IgD-negative memory B cell (primary cell): ENCODE data around the gene ILK. TPM values are rescaled to one million over a fixed set of nuclear protein-coding genes. Genes with fewer than 3 reads are reported as not detected.

ENCODE experiments used
- H3K27ac Mint-ChIP-seq, 3 donors: one replicate each; pipeline ENCODE4 v1.8.0; 2020 to 2022; ENCODE audit warnings: mild to moderate bottlenecking in 3 of 3, mixed read lengths in 3 of 3, moderate library complexity in 1 of 3
- H3K27me3 Mint-ChIP-seq: one replicate; pipeline ENCODE4 v1.8.0; 2021; ENCODE audit warnings: mixed read lengths
- H3K36me3 Mint-ChIP-seq: one replicate; pipeline ENCODE4 v1.8.0; 2020; ENCODE audit warnings: mild to moderate bottlenecking, mixed read lengths
- H3K4me1 Mint-ChIP-seq, 3 donors: one replicate each; pipeline ENCODE4 v1.8.0; 2020 to 2022; ENCODE audit warnings: mixed read lengths in 3 of 3, mild to moderate bottlenecking in 1 of 3
- H3K4me3 Mint-ChIP-seq, 4 donors: one replicate each; pipeline ENCODE4 v1.8.0; 2020 to 2022; ENCODE audit warnings: mild to moderate bottlenecking in 4 of 4, mixed read lengths in 4 of 4, moderate library complexity in 3 of 4
- H3K9me3 Mint-ChIP-seq, 3 donors: one replicate each; pipeline ENCODE4 v1.8.0; 2020 to 2021; ENCODE audit warnings: mixed read lengths in 3 of 3, mild to moderate bottlenecking in 1 of 3
- polyA plus RNA-seq: library from polyadenylated mRNA; unstranded; fragments of 300-500 nt; fragmentation: Illumina TruSeq; gene quantifications from one replicate; pipeline ENCODE4 v1.2.3, GENCODE V29; 2021

Gene ILK
- polyA plus RNA-seq, 1 donor from 2014 or later = 80.5 TPM

DNA sequence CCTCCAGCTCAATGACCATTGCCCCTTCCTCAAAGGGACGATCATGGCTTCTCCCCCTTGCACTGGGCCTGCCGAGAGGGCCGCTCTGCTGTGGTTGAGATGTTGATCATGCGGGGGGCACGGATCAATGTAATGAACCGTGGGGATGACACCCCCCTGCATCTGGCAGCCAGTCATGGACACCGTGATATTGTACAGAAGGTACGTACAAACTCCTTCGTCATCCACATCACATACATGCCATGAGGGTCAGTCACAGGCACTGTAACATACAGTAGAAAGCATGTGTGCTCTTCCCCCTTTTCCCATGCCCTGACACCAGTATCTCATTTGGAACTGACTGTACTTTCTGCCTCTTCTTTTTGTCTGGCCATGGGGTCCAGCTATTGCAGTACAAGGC lies 4.4 kb downstream of the ILK start:
- Mint-ChIP-seq H3K27me3 (no peaks in the 10 kb centered on the region), H3K4me1 (peaks cover 18 to 27% (median 25%) of the 10 kb centered on the region in 3 donors), H3K27ac (peak overlapping the region in 2 of 3 donors; percentile 27 to 53), H3K4me3 (peak overlapping the region in 1 of 4 donors; percentile 46), H3K9me3 (no peaks in the 10 kb centered on the region), H3K36me3 (peaks cover 3% of the 10 kb centered on the region)

DNA sequence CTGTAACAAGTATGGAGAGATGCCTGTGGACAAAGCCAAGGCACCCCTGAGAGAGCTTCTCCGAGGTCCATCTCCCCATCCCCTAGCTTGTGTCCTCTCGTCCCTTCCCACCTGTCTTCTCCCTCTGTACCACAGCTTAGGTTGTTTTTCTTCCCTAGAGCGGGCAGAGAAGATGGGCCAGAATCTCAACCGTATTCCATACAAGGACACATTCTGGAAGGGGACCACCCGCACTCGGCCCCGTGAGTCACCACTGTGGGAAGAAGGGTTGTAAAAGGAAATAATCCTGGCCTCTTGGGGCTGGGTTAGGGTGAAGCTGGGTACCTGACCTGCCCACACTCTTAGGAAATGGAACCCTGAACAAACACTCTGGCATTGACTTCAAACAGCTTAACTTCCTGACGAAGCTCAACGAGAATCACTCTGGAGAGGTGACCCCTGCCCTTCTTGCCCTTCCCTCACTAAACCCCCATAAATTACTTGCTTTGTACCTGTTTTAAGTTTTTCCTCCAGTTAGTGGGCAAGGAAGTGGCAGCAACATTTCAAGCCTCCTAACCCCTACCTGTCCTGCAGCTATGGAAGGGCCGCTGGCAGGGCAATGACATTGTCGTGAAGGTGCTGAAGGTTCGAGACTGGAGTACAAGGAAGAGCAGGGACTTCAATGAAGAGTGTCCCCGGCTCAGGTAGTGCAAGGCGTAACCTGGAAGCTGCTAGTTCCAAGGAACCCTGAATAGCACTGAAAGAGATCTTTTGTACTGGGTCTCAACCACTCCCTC lies 5.3 kb downstream of the ILK start:
- H3K9me3 Mint-ChIP-seq = no peaks in the 10 kb centered on the region
- H3K4me3 Mint-ChIP-seq = peak overlapping the region in 2 of 4 donors; percentile 19 to 39
- H3K27me3 Mint-ChIP-seq = no peaks in the 10 kb centered on the region
- peak overlapping the region in 2 of 3 donors; percentile 9 to 67 for H3K27ac Mint-ChIP-seq
- peaks cover 18 to 27% (median 25%) of the 10 kb centered on the region in 3 donors for H3K4me1 Mint-ChIP-seq
- H3K36me3 Mint-ChIP-seq = peaks cover 3% of the 10 kb centered on the region

DNA sequence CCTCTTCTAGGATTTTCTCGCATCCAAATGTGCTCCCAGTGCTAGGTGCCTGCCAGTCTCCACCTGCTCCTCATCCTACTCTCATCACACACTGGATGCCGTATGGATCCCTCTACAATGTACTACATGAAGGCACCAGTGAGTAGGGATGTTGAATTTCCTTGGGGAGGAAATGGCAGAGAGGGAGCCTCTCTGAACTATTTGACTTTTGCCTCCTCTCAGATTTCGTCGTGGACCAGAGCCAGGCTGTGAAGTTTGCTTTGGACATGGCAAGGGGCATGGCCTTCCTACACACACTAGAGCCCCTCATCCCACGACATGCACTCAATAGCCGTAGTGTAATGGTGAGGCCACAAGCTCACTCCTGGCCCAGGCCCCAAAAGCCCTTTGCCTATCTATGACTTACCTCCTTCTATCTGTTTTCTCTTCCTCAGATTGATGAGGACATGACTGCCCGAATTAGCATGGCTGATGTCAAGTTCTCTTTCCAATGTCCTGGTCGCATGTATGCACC lies 6.0 kb downstream of the ILK start:
- Mint-ChIP-seq H3K4me1 (peaks cover 18 to 27% (median 25%) of the 10 kb centered on the region in 3 donors), H3K27ac (peak overlapping the region; percentile 9 to 85 (median 67)), H3K36me3 (peaks cover 3% of the 10 kb centered on the region), H3K27me3 (no peaks in the 10 kb centered on the region), H3K9me3 (no peaks in the 10 kb centered on the region), H3K4me3 (peak overlapping the region in 2 of 4 donors; percentile 39 to 52)

DNA sequence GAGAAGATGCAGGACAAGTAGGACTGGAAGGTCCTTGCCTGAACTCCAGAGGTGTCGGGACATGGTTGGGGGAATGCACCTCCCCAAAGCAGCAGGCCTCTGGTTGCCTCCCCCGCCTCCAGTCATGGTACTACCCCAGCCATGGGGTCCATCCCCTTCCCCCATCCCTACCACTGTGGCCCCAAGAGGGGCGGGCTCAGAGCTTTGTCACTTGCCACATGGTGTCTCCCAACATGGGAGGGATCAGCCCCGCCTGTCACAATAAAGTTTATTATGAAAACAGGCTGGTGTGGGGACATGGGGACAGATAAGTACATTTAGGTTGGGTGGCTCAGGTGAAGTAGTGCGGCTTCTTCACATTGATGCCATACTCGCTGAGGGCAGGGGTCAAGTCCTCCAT lies 7.0 kb downstream of the ILK start:
- Mint-ChIP-seq H3K4me1 (peaks cover 18 to 28% (median 25%) of the 10 kb centered on the region in 3 donors), H3K27me3 (no peaks in the 10 kb centered on the region), H3K4me3 (peak overlapping the region in 3 of 4 donors; percentile 86 to 97 (median 94)), H3K9me3 (no peaks in the 10 kb centered on the region), H3K36me3 (peaks cover 3% of the 10 kb centered on the region), H3K27ac (peak overlapping the region in 1 of 3 donors; percentile 9)

GRCh38 chr11:6611092-6611962 lies 7.8 kb downstream of the ILK start:
- Mint-ChIP-seq H3K27ac (peak overlapping the region in 1 of 3 donors; percentile 97), H3K36me3 (peaks cover 5% of the 10 kb centered on the region), H3K4me3 (peak overlapping the region in 3 of 4 donors; percentile 86 to 97 (median 94)), H3K27me3 (no peaks in the 10 kb centered on the region), H3K4me1 (peaks cover 12 to 28% (median 22%) of the 10 kb centered on the region in 3 donors), H3K9me3 (no peaks in the 10 kb centered on the region)

- peak overlapping the region in 1 of 3 donors; percentile 97 for H3K27ac Mint-ChIP-seq
- H3K9me3 Mint-ChIP-seq = no peaks in the 10 kb centered on the region
- H3K36me3 Mint-ChIP-seq = peaks cover 5% of the 10 kb centered on the region
- no peaks in the 10 kb centered on the region for H3K27me3 Mint-ChIP-seq
- H3K4me1 Mint-ChIP-seq = peaks cover 9 to 27% (median 19%) of the 10 kb centered on the region in 3 donors
- peak overlapping the region in 3 of 4 donors; percentile 86 to 97 (median 94) for H3K4me3 Mint-ChIP-seq
Observed at GRCh38 chr11:6611963-6612212, 8.3 kb downstream of the ILK start.

- H3K36me3 Mint-ChIP-seq = peaks cover 5% of the 10 kb centered on the region
- peak within 1 kb of the TSS in 1 of 3 donors; percentile 97 for H3K27ac Mint-ChIP-seq
- no peaks in the 10 kb centered on the region for H3K27me3 Mint-ChIP-seq
- H3K4me3 Mint-ChIP-seq = peak within 1 kb of the TSS in 3 of 4 donors; percentile 86 to 97 (median 94)
- H3K9me3 Mint-ChIP-seq = no peaks in the 10 kb centered on the region
- H3K4me1 Mint-ChIP-seq = peaks cover 6 to 24% (median 17%) of the 10 kb centered on the region in 3 donors
Observed at GRCh38 chr11:6612213-6613041, 8.9 kb downstream of the ILK start, which contains the start of gene TAF10. TSS of gene TAF10 (minus strand) at chr11:6612216. CDS start at chr11:6612189, 27 bp downstream.

GRCh38 chr11:6613496-6613895 lies 9.9 kb downstream of the ILK start:
- H3K36me3 Mint-ChIP-seq = peaks cover 5% of the 10 kb centered on the region
- H3K27ac Mint-ChIP-seq = no peak overlapping the region
- H3K9me3 Mint-ChIP-seq = no peaks in the 10 kb centered on the region
- no peaks in the 10 kb centered on the region for H3K27me3 Mint-ChIP-seq
- H3K4me3 Mint-ChIP-seq = no peak overlapping the region
- H3K4me1 Mint-ChIP-seq = peaks cover 3 to 21% (median 16%) of the 10 kb centered on the region in 3 donors

DNA sequence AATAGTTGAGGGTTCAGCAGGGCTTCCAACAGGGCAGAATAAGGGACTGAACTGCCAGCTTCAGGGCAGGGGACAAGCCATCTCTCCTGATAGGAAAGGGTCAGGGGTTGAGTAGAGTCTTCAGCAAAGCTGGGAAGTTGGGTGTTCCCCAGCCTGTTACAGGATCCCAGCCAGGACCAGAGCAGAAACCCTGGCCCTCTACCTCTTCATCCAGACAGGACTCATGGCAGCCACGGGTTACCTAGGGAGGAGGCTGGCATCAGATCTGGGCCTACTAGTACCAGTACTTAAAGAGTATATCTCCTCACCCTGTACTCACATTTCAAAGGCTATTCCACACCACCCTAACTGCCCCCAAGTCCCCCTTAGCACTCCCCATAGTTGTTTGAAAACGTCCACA lies 10.9 kb downstream of the ILK start:
- Mint-ChIP-seq H3K9me3 (no peaks in the 10 kb centered on the region), H3K27me3 (no peaks in the 10 kb centered on the region), H3K4me1 (peaks cover 3 to 21% (median 16%) of the 10 kb centered on the region in 3 donors), H3K4me3 (no peak overlapping the region), H3K36me3 (peaks cover 3% of the 10 kb centered on the region), H3K27ac (peak overlapping the region in 1 of 3 donors; percentile 10)

DNA sequence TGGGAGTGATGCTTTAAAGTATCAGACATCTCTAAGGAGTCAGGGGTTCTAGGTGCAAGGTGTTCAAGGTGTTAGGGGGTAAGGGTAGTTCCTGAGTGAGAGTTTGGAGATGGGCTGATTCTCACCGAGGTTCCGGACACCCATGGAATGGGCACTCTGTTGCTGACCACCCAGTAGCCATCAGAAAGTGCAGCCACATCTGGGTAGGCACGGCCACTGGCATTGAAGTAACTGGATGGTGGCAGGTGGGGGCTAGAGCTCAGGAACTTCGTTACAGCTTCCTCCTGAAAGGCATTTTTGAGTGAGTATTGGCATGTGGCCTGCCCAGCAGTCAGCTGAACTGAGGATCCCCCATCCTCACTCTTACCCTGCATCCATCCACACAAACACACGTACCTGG lies 11.5 kb downstream of the ILK start:
- Mint-ChIP-seq H3K4me3 (peak overlapping the region in 1 of 4 donors; percentile 47), H3K27ac (peak overlapping the region; percentile 10 to 70 (median 21)), H3K36me3 (peaks cover 2% of the 10 kb centered on the region), H3K9me3 (no peaks in the 10 kb centered on the region), H3K4me1 (peaks cover 3 to 18% (median 16%) of the 10 kb centered on the region in 3 donors), H3K27me3 (no peaks in the 10 kb centered on the region)

- peaks cover 2% of the 10 kb centered on the region for H3K36me3 Mint-ChIP-seq
- H3K4me1 Mint-ChIP-seq = peaks cover 3 to 14% (median 13%) of the 10 kb centered on the region in 3 donors
- H3K27me3 Mint-ChIP-seq = no peaks in the 10 kb centered on the region
- H3K9me3 Mint-ChIP-seq = no peaks in the 10 kb centered on the region
- peak overlapping the region in 1 of 4 donors; percentile 47 for H3K4me3 Mint-ChIP-seq
- H3K27ac Mint-ChIP-seq = peak overlapping the region; percentile 33 to 70 (median 41)
Observed at GRCh38 chr11:6615882-6616585, 12.5 kb downstream of the ILK start.

GRCh38 chr11:6616596-6617250 lies 13.1 kb downstream of the ILK start:
- peak overlapping the region in 1 of 4 donors; percentile 26 for H3K4me3 Mint-ChIP-seq
- H3K4me1 Mint-ChIP-seq = peaks cover 0 to 9% (median 9%) of the 10 kb centered on the region in 3 donors
- peaks cover 2% of the 10 kb centered on the region for H3K36me3 Mint-ChIP-seq
- H3K27ac Mint-ChIP-seq = peak overlapping the region in 1 of 3 donors; percentile 70
- no peaks in the 10 kb centered on the region for H3K9me3 Mint-ChIP-seq
- no peaks in the 10 kb centered on the region for H3K27me3 Mint-ChIP-seq

- Mint-ChIP-seq H3K27me3 (no peaks in the 10 kb centered on the region), H3K4me1 (peaks cover 0 to 10% (median 9%) of the 10 kb centered on the region in 3 donors), H3K36me3 (peaks cover 2% of the 10 kb centered on the region), H3K27ac (no peak overlapping the region), H3K9me3 (no peaks in the 10 kb centered on the region), H3K4me3 (peak overlapping the region in 2 of 4 donors; percentile 56 to 63)
Observed at GRCh38 chr11:6617315-6617781, 13.8 kb downstream of the ILK start.
